Testis (tissue), 3 donors: ENCODE results near the gene SP7. TPM values are rescaled to one million over a fixed set of nuclear protein-coding genes. Genes with fewer than 3 reads are reported as not detected.
"Not testable (repeated sequence)": the region's sequence is repeated elsewhere in the genome, so short reads cannot be mapped to it uniquely, and the experiment has no call there.

ENCODE experiments used
- DNase-seq: peaks from one replicate; pipeline ENCODE4 v3.0.0-alpha.2; 2019
- H3K27ac ChIP-seq, 2 donors: fragments of 200-600 bp; sonication (generic); one replicate each; pipeline ENCODE4 v1.5.1; 2019
- H3K27me3 ChIP-seq: fragments of 200-600 bp; sonication (generic); one replicate; pipeline ENCODE4 v1.5.1; 2019
- H3K36me3 ChIP-seq: fragments of 200-600 bp; sonication (generic); one replicate; pipeline ENCODE4 v1.5.1; 2017; ENCODE audit warnings: low read depth; ENCODE audit errors: missing control alignments
- H3K4me1 ChIP-seq: fragments of 200-600 bp; sonication (generic); one replicate; pipeline ENCODE4 v1.5.1; 2019
- H3K4me3 ChIP-seq, 2 donors: fragments of 200-600 bp; sonication (generic); one replicate each; pipeline ENCODE4 v1.5.1; 2017 to 2019
- H3K9me3 ChIP-seq: fragments of 200-600 bp; sonication (generic); one replicate; pipeline ENCODE4 v1.5.1; 2017
- CTCF ChIP-seq, 3 experiments: fragments of 450-650 bp in 2 of 3; fragments of 200-600 bp in 1 of 3; sonication (generic) in 1 of 3; IDR thresholded peaks; one replicate each; pipeline ENCODE4 v1.5.1; 2016 to 2019; ENCODE audit warnings: antibody characterized with exemption in 3 of 3, mild to moderate bottlenecking in 2 of 3, moderate library complexity in 1 of 3
- POLR2A ChIP-seq: fragments of 450-650 bp; IDR thresholded peaks from one replicate; pipeline ENCODE4 v1.6.1; 2017; ENCODE audit warnings: antibody characterized with exemption, mild to moderate bottlenecking, moderate library complexity
- WGBS, 2 donors: methylation state at CpG; one replicate each; pipeline ENCODE4 v1.1.5; 2018; 5-methylcytosine and 5-hydroxymethylcytosine counted together
- intact Hi-C: fragments of 100-400 bp; cut with DNase I; formaldehyde crosslinking; loops from one replicate; pipeline ENCODE4 v1.15.1; 2023; ENCODE audit warnings: low total_unique reads
- polyA plus RNA-seq: library from polyadenylated mRNA; stranded (reverse); fragments of 350-450 nt; fragmentation: Illumina TruSeq; extraction: RNeasy Lipid Tissue Mini Kit (QIAGEN cat#74804); gene quantifications from one replicate; pipeline ENCODE4 v1.2.3, GENCODE V29; 2014; ENCODE audit warnings: low read depth, low replicate concordance; ENCODE audit not compliant: insufficient read depth
- total RNA-seq, 2 donors: library from RNA; depleted of rRNA; stranded (reverse); fragments of >200 nt; gene quantifications; one replicate each; pipeline ENCODE4 v1.2.3, GENCODE V29; 2016

SP7 gene
- total and polyA plus RNA-seq, 3 donors from 2014 or later = 0.56 to 2.3 (median 1.2) TPM

DNA sequence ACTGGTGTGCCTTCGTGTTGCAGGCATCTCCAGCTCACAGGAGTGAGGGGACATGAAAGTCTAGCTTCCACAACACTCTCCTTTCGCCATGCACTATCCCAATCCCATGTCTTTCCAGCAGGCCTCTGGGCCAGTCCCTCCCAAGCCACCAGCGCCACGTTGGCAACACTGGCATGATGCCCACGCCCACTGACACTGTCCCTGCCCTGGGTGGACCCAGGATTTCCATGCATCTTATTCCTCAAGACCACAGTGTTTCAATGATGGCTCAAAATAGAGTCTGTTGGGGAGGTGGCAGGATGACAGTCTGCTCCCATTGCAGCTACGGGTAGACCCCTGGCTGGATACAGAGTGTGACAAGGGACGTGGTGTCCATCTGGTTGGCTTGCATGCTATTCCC, 2.3 kb downstream of the SP7 start:
- DNase-seq = no peak
- Histone ChIP-seq H3K4me1 (no peaks in the 10 kb centered on the region), H3K36me3 (no peaks in the 10 kb centered on the region), H3K27ac (no peak overlapping the region), H3K27me3 (no peaks in the 10 kb centered on the region), H3K9me3 (no peaks in the 10 kb centered on the region), H3K4me3 (no peak overlapping the region)
- whole genome bisulfite sequencing, 2 donors = 74 to 76% methylated on average over 7 of the region's 7 CpGs
- TF ChIP-seq POLR2A (no peak), CTCF (IDR thresholded peaks at IDR 0.05) (no peak)
- intact Hi-C loops = no loop called here

DNA sequence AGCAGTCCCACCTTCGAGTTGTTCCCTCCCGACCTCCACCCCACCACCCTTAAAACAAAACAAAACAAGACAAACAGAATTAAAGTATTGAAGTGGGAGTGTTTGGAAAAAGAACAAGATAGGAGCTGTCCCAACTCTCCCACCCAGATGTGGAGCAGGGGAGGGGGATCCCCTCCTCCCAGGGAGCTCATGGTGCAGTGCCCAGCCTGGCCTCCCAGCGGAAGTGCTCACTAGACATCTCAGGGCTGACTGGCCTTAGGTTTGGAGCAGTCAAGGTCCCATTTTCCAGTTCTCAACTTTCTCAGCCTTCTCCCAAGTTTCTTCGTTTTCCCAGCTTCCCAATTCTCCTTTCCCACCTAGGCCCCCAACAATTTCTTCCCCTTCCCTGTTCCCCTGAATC, 2.9 kb downstream of the SP7 start:
- WGBS, 2 donors = 85 to 88% methylated on average over 4 of the region's 4 CpGs
- intact Hi-C loops = no loop called here
- no peaks in the 10 kb centered on the region for H3K27me3 ChIP-seq

GRCh38 chr12:53332744-53333143, 3.4 kb downstream of the SP7 start:
- Histone ChIP-seq H3K9me3 (no peaks in the 10 kb centered on the region), H3K27me3 (no peaks in the 10 kb centered on the region), H3K27ac (no peak overlapping the region), H3K4me1 (no peaks in the 10 kb centered on the region), H3K4me3 (no peak overlapping the region), H3K36me3 (no peaks in the 10 kb centered on the region)
- WGBS, 2 donors = 71 to 83% methylated on average over 15 of the region's 15 CpGs
- intact Hi-C loops = no loop called here
- no peak for DNase-seq
- TF ChIP-seq POLR2A (no peak), CTCF (IDR thresholded peaks at IDR 0.05) (no peak)

More for the DNA sequence above, 2.9 kb downstream of the SP7 start:
- no peak for DNase-seq
- Histone ChIP-seq H3K36me3 (no peaks in the 10 kb centered on the region), H3K27ac (no peak overlapping the region), H3K9me3 (no peaks in the 10 kb centered on the region), H3K4me1 (no peaks in the 10 kb centered on the region), H3K4me3 (no peak overlapping the region)
- TF ChIP-seq CTCF (IDR thresholded peaks at IDR 0.05) (no peak), POLR2A (no peak)

- H3K4me3 ChIP-seq, H3K36me3 ChIP-seq, DNase-seq, H3K27ac ChIP-seq, H3K4me1 ChIP-seq, H3K27me3 ChIP-seq, intact Hi-C loops, H3K9me3 ChIP-seq: not testable (repeated sequence)
Observed at GRCh38 chr12:53332339-53332738, 3.8 kb downstream of the SP7 start.

DNA sequence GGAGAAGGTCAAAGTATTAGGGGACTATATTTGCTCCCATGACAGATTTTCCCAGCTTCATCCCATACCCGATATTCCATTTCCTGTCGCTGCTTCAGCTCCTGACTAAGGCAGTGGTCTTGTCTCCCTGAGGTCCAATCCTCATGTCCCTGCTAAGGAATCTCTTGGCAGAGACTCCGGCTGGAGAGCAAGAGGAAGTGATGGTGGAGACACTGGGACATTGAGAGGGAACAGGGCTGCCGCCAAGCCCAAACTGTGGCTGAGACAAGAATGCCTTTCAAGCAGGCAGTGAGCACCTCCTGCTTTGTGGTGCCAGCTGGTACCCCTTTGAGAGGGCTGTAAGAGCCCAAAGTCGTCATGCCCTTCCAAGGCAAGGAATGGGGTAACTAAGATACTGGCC, 5.5 kb downstream of the SP7 start:
- DNase-seq = no peak
- Histone ChIP-seq H3K9me3 (no peaks in the 10 kb centered on the region), H3K27ac (no peak overlapping the region), H3K4me3 (no peak overlapping the region), H3K36me3 (no peaks in the 10 kb centered on the region), H3K27me3 (no peaks in the 10 kb centered on the region), H3K4me1 (no peaks in the 10 kb centered on the region)
- 78 to 83% methylated on average over 5 of the region's 5 CpGs for WGBS, 2 donors
- intact Hi-C loops = no loop called here
- no peak for TF ChIP-seq POLR2A
- no peak for TF ChIP-seq CTCF (IDR thresholded peaks at IDR 0.05)
